Measurements from ENCODE around the gene SLC29A1.
"Not testable (repeated sequence)": the region's sequence is repeated elsewhere in the genome, so short reads cannot be mapped to it uniquely, and the experiment has no call there.

SLC29A1 gene

DNA sequence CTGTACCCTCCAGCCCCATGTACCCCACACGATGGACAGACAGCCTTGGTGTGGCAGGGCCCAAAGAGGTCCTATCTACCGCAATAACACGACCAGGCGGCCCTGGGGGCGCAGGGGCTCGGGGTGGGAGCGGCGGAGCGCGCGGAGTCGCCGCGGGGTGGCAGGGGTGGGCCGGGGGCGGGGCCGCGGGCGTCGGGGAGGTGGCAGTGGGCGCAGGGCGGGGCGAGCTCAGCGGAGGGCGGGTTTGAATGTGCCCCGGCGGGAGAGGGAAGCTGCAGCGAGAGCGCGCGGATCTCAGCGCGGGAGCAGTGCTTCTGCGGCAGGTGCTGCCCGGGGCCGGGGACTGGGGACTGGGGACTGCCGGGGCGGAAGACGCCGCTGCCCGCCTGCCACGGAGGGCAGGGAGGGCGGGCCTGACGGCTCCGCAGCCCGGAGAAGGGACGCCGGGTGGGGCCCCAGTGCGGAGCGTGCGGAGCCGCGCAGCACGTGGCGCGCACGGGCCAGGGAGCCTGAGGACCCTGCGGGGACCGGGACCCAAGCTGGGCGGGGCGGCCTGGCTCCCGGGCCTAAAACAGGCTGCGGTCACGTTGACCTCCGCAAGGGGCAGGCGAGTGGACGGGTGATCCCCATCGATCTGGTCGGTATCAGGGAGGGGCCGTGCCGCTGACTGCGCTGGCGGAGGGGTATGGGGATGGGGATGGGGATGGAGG is at the start of gene SLC29A1:
TSS of gene SLC29A1 (plus strand) at position 277 of the 710 bp plus-strand sequence. CDS start 3,719 bp downstream, outside the sequence.
- DNase-seq, result no peak

DNA sequence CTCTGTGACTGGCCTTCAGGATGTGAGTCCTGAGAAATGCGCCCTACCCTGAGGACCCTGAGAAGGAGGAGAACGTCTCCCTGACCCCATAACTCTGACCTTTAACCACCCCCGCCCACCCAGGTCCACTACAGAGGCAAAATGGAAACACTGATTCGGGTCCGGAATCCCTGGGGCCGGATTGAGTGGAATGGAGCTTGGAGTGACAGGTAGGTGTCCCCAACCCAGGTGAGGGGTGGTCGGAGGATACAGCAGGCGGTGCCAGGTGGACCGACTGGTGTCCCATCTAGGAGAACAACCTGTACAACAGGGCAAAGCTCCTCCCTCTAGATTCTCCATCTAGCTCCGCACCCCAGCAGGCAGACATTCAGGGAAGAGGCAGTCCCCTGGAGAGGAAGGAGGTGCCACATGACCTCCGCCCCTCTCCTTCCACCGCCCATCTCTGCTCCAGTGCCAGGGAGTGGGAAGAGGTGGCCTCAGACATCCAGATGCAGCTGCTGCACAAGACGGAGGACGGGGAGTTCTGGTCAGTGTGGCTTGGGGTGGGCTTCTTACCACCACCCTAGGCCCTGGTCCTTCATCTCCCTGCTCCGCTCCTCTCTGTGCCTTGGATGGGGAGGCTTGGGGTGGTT is 47.1 kb upstream of the SLC29A1 start:
- DNase-seq, result no peak

DNA sequence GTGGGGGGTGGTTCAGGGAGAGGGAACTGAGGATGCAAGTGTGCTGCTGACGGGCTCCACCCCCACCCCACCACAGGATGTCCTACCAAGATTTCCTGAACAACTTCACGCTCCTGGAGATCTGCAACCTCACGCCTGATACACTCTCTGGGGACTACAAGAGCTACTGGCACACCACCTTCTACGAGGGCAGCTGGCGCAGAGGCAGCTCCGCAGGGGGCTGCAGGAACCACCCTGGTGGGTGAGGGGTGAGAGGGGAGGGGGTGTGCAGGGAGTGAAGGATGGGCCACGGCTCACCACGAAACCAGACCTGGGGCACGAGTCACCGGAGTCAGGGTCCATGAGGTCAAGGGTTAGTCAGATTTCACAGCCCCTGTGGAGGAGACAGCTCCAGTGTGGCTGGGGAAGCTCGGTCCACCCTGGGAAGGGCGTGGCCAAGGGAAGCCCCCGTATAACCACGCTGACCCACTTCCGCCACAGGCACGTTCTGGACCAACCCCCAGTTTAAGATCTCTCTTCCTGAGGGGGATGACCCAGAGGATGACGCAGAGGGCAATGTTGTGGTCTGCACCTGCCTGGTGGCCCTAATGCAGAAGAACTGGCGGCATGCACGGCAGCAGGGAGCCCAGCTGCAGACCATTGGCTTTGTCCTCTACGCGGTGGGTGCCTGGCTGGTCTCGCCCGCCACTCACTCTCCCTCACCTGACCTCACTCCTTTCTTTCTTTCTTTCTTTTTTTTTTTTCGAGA is 46.5 kb upstream of the SLC29A1 start:
- no peak for DNase-seq

DNA sequence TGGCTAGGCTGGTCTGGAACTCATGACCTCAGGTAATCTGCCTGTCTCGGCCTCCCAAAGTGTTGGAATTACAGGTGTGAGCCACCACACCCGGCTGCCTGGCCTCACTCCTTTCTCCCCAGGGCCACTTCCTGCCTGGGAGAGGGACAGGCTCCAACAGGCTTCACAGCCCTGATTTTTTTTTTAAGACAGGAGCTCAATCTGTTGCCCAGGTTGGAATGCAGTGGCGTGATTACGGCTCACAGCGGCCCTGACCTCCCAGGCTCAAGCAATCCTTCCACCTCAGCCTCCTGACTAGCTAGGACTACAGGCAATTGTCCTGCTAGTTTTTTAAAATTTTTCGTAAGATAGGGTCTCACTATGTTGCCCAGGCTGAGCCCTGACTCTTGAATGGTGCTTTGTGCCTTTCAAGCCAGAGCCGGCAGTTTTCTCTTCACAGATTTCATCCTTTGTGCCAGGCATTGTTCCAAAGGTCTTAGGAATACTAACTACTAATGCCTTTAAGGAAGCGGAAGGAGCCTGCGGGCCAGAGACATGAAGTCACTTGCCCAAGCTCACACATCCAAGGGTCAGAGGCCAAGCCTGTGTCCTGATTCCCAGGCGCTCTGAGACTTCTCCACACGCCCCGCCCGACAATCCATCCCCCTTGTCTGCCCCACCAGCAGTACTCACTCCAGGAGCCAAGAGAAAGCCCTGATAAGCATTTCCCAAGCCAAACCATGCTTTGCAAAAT is 45.5 kb upstream of the SLC29A1 start:
- no peak for DNase-seq

DNA sequence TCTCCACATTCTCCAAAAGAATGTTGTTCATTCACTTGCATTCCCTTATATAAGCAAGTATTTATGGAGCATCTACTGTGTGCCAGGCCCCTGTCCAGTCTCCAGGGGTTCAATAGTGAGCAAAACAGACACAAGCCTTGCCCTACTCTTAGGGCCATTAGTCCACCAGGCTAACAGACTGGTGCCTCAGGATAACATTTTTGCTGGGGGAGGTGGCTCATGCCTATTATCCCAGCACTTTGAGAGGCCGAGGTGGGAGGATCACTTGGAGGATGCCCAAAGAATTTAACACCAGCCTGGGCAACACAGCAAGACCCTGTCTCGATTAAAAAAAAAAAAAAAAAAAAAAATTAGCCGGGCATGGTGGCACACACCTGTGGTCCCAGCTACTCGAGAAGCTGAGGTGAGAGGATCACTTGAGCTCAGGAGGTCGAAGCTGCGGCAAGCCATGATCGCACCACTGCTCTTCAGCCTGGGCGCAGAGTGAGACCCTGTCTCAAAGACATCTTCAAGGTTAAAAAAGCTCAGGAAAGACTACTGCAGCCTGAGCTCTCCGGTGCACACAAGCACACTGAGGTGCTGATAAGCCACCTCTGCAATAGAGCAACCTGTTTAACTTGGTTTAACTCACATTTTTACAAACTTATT is 44.8 kb upstream of the SLC29A1 start:
- peak; percentile 26 for DNase-seq

DNA sequence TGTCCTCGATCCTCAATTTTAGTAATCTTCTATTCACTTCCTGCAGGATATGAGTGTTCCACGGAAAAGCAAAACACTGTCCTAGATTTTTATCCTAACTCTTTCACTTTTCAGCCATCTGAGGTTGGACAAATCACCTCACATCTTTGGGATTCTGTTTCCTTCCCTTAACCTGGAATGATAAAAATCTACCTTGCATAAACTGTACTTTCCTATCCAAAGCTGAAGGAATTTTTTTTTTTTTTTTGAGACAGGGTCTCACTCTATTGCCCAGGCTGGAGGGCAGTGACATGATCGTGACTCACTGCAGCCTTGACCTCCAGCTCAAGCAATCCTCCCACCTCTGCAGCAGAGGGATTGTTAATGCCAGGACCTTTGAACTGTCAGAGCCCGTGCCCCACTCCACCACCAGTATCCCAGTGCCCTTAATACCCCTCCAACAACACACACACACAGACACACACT is 44.3 kb upstream of the SLC29A1 start:
- DNase-seq, result no peak

DNA sequence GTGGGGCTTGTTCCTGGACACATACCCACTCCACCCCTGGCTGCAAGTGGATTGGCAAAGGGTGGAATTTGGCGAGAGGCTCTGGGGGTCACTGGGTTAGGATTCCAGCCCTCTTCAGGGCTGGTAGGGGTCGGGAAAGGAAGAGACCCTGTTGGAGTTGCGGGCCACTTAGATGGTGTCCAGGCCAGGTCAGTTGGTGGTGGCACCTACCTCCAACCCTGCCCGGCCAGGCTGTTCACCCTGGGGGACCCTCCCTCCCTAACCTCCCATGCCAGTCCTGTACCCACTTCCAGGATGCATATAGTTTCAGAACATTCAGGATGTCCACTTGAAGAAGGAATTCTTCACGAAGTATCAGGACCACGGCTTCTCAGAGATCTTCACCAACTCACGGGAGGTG is 43.7 kb upstream of the SLC29A1 start:
- DNase-seq, result no peak

DNA sequence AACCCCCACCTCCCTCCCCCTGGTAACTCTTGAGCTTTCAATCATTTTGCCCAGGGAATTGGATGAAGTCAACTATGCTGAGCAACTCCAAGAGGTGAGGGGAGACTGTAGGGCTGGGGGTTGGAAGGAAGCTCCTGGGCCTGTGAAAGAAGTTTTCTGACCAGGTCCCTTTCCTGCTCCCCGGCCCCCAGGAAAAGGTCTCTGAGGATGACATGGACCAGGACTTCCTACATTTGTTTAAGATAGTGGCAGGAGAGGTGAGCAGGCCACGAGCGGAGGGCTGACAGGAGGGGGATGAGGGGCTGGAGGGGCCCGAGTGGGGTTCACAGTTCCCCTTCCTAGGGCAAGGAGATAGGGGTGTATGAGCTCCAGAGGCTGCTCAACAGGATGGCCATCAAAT is 43.0 kb upstream of the SLC29A1 start:
- no peak for DNase-seq

DNA sequence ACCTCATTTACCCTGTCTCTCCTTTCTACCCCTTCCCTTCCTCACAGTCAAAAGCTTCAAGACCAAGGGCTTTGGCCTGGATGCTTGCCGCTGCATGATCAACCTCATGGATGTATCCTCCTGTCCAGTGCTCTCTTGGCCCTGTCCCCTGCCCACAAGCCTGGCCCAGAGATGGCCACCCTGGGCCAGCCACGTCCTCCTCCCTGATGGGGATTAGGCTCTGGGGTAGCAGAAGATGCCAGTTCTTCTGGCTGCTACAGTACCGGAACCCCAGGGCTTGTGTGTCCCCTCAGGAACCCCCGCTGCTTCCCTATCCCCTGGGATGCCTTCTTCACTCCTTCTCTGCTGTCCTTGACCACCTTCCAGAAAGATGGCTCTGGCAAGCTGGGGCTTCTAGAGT is 42.5 kb upstream of the SLC29A1 start:
- no peak for DNase-seq

DNA sequence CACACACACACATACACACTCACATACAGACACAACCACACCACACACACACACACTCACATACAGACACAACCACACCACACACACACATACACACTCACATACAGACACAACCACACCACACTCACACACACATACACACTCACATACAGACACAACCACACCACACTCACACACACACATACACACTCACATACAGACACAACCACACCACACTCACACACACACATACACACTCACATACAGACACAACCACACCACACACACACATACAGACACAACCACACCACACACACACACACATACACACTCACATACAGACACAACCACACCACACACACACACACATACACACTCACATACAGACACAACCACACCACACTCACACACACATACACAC is 41.6 kb upstream of the SLC29A1 start:
- DNase-seq, result not testable (repeated sequence)

DNA sequence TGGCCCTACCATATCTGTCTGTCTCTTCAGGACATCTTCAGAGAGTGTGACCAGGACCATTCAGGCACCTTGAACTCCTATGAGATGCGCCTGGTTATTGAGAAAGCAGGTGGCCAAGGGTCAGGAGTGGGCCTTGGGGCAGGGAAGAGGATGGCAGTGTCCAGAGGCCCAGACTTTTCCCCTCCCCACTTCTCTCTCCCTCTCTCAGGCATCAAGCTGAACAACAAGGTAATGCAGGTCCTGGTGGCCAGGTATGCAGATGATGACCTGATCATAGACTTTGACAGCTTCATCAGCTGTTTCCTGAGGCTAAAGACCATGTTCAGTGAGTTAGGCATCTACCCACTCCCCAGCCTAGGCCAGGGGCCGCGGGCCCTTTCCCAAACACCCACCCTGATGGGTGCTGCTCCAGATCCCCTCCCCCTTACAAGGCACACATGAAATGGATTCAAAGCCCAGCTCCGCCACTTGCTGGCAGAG is 40.4 kb upstream of the SLC29A1 start:
- no peak for DNase-seq

DNA sequence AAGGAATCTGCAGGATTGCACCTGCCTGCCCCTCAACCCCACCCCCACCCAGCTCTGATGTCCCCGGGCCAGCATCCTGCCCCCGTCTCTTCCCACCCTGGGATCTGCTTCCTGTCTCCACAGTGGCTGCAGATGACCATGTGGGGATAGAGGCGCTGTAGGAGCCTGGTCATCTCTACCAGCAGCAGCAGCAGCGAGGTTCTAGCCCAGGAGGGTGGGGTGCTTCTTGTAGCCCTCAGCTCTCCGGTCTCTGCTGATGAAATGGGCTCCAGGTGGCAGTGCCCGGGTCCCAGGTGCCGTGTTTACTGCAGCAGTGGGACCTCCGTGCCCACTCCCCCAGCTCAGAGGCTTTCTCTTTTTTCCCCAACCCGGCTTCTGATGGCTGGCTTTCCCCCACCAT is 39.6 kb upstream of the SLC29A1 start:
- no peak for DNase-seq

DNA sequence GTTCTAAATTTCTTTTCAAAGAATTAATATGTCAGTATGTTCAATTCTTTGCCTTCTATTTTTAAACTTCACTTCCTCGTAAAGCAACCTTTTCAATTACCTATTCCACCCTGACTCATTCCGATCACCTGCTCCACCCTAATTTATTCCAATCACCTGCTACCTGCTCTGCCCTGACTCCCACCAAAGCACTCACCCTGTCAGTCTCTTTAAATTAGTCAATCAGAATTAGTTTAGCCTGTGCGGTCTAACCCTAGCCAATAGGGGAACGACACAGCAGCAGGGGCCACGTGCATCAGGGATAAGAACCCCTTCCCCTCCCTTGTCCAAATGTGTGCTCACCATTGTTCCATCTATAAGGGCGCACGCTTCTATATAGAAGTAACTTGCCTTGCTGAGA is 38.0 kb upstream of the SLC29A1 start:
- not testable (repeated sequence) for DNase-seq

DNA sequence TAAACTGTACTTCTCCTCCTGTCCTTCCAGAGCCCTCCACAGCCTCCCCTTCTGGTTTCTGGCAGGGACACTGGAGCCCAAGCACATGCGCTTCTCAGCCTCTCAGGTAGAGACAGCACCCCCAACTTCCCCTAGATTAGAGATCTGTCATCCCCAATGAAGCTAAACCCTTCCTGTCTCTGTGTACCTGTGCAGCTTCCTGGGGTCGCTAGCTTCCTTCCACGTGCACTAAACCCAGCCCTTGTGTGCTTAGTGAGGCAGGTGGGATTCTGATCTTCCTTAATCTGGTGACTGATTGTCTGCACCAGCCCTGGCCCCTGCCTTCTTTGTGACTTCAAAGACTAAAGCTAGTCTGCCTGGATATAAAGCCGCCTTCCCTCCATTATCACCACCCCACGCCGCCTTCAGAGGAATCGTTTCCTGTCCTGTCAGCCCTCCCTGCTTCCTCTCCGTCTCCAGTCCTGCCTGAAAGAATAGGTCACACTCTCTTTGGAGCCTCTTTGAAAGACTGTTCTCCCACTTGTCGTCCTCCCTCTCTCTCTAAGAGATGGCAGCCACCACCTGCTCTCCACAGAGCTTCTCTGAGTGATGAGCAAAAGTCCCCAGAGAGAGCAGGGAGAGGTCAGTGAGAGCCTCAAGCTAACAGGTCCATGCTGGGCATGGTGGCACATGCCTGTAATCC is 37.3 kb upstream of the SLC29A1 start:
- DNase-seq, result no peak

DNA sequence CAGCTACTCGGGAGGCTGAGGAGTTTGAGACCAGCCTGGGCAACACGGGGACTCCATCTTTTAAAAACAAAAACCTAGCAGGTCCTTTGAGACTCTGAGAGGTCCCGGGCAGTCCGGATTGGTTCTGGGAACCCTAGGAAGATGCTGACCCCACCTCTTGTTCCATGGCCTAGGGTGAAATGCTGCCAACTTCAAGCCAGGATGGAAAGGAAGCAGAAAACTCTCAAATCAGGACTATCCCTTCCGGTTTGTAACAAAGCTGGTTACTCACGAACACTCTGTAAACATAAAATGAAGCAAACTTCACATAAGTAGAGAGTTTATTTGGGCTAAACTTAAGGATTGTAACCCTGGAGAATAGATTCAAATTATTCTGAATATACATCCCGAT is 36.8 kb upstream of the SLC29A1 start:
- DNase-seq, result no peak

DNA sequence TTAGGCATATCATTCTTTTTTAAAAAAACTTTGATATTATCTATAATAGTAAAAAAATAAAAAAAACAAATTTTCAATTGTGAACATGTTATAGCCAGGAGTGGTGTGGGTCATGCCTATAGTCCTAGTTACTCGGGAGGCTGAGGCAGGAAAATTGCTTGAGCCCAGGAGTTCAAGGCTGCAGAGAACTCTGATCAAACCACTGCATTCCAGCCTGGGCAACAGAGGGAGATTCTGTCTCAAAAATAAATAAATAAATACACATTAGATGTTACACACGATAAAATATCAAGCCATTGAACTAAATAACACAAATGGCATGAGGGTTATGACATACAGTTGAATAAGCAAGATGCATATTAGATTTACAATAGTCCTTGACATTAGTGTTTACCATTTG is 34.6 kb upstream of the SLC29A1 start:
- DNase-seq, result no peak

DNA sequence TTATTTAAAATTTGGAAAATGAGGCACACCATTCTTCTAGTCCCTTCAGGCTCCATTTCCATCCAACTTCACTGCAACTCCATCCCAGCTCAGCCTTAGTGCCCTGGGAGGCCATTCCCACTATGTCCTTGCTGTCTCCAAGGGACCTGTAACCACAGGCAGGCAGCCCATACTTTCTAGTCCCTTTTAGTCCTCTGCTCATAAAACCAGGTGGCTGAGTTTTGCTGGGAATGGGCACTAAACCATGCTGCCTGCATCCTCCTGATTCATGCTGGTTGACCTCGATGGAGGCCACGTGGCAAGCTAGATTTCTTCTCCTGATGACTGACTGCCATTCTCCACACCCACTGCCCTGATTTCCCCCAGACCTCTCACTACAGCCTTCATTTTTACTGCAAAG is 34.1 kb upstream of the SLC29A1 start:
- DNase-seq, result no peak

DNA sequence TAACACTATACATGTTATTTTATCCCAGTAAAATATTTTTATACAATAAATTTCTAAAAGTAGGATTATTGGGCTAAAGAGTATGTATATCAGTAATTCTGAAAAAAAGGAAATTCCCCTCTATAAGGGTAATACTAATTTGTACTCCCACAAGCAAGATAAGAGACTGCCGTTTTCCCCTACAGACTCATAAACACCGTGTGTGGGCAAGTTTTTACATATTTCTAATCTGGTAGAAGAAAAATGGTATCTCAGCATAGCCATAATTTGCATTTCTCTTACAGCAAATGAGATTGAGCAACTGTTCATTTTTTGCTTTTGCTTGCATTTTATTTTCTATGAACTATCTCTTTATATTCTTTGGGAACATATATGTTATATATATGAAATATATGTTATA is 32.7 kb upstream of the SLC29A1 start:
- DNase-seq, result no peak

DNA sequence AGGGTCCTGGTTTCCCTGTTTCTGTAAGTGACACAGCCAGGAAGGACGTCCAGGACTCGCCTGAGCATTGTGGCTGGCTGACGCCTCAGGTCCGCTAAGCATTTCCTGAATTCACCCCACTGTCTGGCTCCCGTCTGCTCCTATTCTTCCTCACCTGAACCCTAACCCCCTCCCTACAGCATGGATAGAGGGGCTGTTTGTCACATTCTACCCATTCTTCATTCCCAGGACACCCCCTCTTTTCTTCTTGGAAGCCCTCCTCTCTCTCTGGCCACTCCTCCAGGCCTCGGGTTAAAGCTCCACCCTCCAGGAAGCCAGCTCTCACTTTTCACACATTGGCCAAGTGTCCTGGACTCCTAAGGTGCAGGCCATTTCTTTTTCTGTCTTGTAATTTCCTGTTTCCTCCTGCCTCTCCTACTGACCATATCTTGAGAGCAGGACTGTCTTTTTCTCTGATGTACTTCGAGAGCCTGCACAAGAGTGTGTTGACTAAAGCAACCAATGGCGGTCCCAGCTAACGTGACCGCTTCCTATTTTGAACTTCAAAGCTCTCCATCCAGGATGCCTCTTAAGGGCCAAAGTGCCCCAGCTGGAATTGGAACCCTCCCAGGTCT is 30.9 kb upstream of the SLC29A1 start:
- DNase-seq, result no peak

DNA sequence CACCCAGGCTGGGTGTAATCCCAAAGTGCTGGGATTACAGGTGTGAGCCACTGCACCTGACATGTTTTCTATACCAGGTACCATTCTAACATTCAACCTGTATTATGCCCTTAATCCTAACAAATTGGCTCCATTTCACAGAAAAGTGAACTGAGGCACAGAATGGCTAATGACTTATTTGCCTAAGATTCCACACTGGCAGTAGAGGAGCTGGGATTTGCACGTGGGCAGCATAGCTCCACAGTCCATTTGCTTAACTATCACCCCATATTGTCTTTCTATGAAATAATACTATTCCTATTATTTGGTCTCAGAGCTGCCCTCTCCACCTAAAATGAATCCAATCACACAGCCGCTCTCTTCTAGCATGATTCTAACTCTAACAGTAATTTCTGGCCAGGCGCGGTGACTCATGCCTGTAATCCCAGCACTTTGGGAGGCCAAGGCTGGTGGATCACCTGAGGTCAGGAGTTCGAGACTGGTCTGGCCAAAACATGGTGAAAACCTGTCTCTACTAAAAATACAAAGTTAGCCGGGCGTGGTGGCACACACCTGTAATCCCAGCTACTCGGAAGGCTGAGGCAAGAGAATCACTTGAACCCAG is 30.0 kb upstream of the SLC29A1 start:
- no peak for DNase-seq

DNA sequence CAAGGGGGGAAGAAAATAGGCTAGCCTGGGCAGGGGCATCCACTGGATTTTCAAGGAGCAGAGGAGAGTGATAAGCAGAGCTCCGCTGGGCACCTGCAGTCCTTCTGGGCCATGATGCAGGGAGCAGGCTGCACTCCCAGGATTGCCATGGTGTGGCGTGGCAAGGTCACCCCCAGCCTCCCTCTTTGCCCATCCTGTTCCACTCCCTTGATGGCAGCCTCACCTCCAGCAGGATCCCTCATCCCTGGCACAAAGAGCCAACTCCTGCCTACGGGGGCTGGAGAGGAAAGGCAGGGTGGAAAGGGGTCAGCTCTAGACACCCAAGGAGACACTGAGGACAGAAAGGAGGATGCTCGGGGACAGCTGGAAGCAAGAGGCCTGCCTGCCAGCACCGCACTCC is 29.1 kb upstream of the SLC29A1 start:
- DNase-seq, result no peak

Data from fibroblast of upper back skin (primary cell).